Right lobe of liver (tissue), 6 donors: Measurements from ENCODE around the gene FER1L5. TPM values are rescaled to one million over a fixed set of nuclear protein-coding genes. Genes with fewer than 3 reads are reported as not detected.

Experiments used
- ATAC-seq, 4 donors: fragments of 200-7000 bp; cut with Tn5 transposase; one replicate each; pipeline ENCODE4 v1.9.1; 2020; ENCODE audit warnings: mild to moderate bottlenecking in 4 of 4, moderate library complexity in 4 of 4
- DNase-seq, 3 donors: peaks; one replicate each; pipeline ENCODE4 v3.0.0-alpha.2; 2020
- H3K27ac ChIP-seq, 3 donors: fragments of 200-600 bp; one replicate each; pipeline ENCODE4 v1.8.0; 2022
- H3K27me3 ChIP-seq, 2 donors: fragments of 200-600 bp; one replicate each; pipeline ENCODE4 v1.8.0; 2022
- H3K36me3 ChIP-seq, 4 donors: fragments of 200-600 bp; sonication (generic) in 1 of 4; one replicate each; pipeline versions ENCODE4 v1.5.1 to v1.8.0; 2017 to 2022; ENCODE audit warnings: control low read depth in 1 of 4
- H3K4me1 ChIP-seq, 4 donors: fragments of 200-600 bp; sonication (generic) in 1 of 4; one replicate each; pipeline versions ENCODE4 v1.5.1 to v1.8.0; 2017 to 2022; ENCODE audit warnings: control low read depth in 1 of 4
- H3K4me3 ChIP-seq, 3 donors: fragments of 200-600 bp; one replicate each; pipeline ENCODE4 v1.8.0; 2022
- H3K9me3 ChIP-seq, 4 donors: fragments of 200-600 bp; sonication (generic) in 1 of 4; one replicate each; pipeline versions ENCODE4 v1.5.1 to v1.8.0; 2017 to 2022; ENCODE audit warnings: control low read depth in 1 of 4
- CTCF ChIP-seq, 4 donors: fragments of 200-600 bp in 3 of 4; fragments of 450-650 bp in 1 of 4; IDR thresholded peaks; one replicate each; pipeline versions ENCODE4 v1.5.1 to v1.8.0; 2016 to 2022; ENCODE audit warnings: antibody characterized with exemption in 4 of 4, mild to moderate bottlenecking in 2 of 4
- POLR2A ChIP-seq: fragments of 450-650 bp; IDR thresholded peaks from one replicate; pipeline ENCODE4 v1.6.1; 2017; ENCODE audit warnings: antibody characterized with exemption, mild to moderate bottlenecking
- WGBS: methylation state at CpG from one replicate; pipeline ENCODE4 v1.1.6; 2018; ENCODE audit warnings: low coverage, low lambda C conversion rate; ENCODE audit not compliant: insufficient coverage; ENCODE audit errors: missing lambda C conversion rate; 5-methylcytosine and 5-hydroxymethylcytosine counted together
- intact Hi-C, 2 donors: fragments of 100-400 bp; cut with DNase I; formaldehyde crosslinking; loops; one replicate each; pipeline versions ENCODE4 v1.11.2 to v1.14.1; 2022
- total RNA-seq, 6 experiments: library from RNA; depleted of rRNA in 2 of 6; stranded (reverse); fragments of >200 nt in 2 of 6; fragmentation: NEBNext Ultra II Directional in 3 of 6; extraction: Animal tissue kit (Norgen Biotek cat#: 25700) in 3 of 6; gene quantifications; one replicate each; pipeline versions ENCODE4 v1.1.0 to v1.2.4, GENCODE V29; 2016 to 2023
- donor health status: DM: no; HTN: yes; CAD: no.
- donor health status: DM: no; HTN: no; CAD: no.
- donor health status: DM: no; HTN: no; CAD: no.
- donor health status: DM: no; HTN: yes; CAD: no.
- donor health status: DM: no; HTN: yes; CAD: no.

The FER1L5 gene
- total RNA-seq, 6 experiments from 2014 or later, result not detected

DNA sequence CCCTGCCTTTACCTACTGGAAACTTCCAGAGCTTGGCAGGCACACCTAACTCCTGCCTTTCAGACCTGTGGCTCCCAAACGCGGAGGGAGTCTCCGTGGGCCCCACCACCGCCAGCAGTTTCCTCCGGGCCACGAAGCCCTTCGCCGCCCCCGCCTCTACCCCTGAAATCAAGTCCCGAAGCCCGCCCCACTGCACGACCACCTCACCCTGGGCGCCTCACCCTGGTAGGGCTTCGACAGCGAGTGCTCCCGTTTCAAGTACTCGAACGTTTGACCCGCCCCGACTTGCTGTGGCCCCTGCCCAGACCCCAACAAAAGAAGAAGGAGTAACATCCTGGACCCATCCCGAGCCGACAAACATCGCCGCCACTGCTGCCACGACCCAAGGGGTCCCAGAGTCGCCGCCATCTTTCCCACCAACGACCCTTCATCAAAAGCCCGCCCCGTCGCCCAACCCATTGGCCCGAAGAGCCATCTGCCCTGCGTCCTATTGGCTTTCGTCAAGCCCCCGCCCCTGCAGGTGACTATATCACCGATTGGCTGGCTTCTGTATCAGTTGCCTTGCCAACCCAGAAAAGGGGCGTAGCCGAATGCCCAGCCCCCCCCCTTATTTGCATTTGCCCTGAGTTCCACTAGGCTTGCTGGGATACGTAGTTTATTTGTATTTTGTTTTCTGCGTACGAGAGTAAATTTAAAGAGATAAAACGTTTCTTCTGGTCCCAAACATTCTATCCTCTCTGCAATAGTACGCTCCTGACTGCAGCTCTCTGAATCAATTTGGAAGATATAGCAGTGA lies 97.3 kb downstream of the FER1L5 start, which contains the start of gene LMAN2L:
Gene LMAN2L (minus strand): TSS at position 432 of the 796 bp plus-strand sequence. CDS start 24 bp downstream, at position 408.
- intact Hi-C loops, result no loop called here
- H3K4me1 ChIP-seq, result peaks cover 0 to 22% (median 2%) of the 10 kb centered on the region in 4 donors

GRCh38 chr2:96747061-96747617 lies 104.6 kb downstream of the FER1L5 start:
- H3K27ac ChIP-seq, result no peak overlapping the region
- no peaks in the 10 kb centered on the region for H3K27me3 ChIP-seq
- H3K4me1 ChIP-seq, result no peaks in the 10 kb centered on the region
- ATAC-seq, result no peak
- H3K4me3 ChIP-seq, result no peak overlapping the region
- H3K9me3 ChIP-seq, result no peaks in the 10 kb centered on the region
- no peak for TF ChIP-seq POLR2A
- no peak for TF ChIP-seq CTCF (IDR thresholded peaks at IDR 0.05)
- DNase-seq, result no peak
- no peaks in the 10 kb centered on the region for H3K36me3 ChIP-seq
- 62% methylated on average over 6 of the region's 6 CpGs for WGBS
- intact Hi-C loops, result no loop called here

More for the DNA sequence above, 97.3 kb downstream of the FER1L5 start, which contains the start of gene LMAN2L:
- DNase-seq, result peak; percentile 96 to 98 (median 97)
- 2% methylated on average over 35 of the region's 43 CpGs for WGBS
- peak; percentile 37 for TF ChIP-seq POLR2A
- no peak for TF ChIP-seq CTCF (IDR thresholded peaks at IDR 0.05)
- H3K27ac ChIP-seq, result peak within 1 kb of the TSS; percentile 57 to 71 (median 64)
- H3K9me3 ChIP-seq, result no peaks in the 10 kb centered on the region
- ATAC-seq, result peak; percentile 98 to 100 (median 99)
- peak within 1 kb of the TSS; percentile 55 to 79 (median 73) for H3K4me3 ChIP-seq
- H3K36me3 ChIP-seq, result peaks cover 0 to 18% (median 2%) of the 10 kb centered on the region in 4 donors
- no peaks in the 10 kb centered on the region for H3K27me3 ChIP-seq

GRCh38 chr2:96751800-96752199 lies 109.2 kb downstream of the FER1L5 start:
- Histone ChIP-seq H3K36me3 (no peaks in the 10 kb centered on the region), H3K4me1 (no peaks in the 10 kb centered on the region), H3K27ac (no peak overlapping the region), H3K27me3 (no peaks in the 10 kb centered on the region), H3K9me3 (no peaks in the 10 kb centered on the region), H3K4me3 (no peak overlapping the region)
- no peak for ATAC-seq
- no peak for DNase-seq
- TF ChIP-seq POLR2A (no peak), CTCF (IDR thresholded peaks at IDR 0.05) (no peak)
- WGBS, result 72% methylated on average over 6 of the region's 9 CpGs
- intact Hi-C loops, result no loop called here

- TF ChIP-seq POLR2A (no peak), CTCF (IDR thresholded peaks at IDR 0.05) (no peak)
- Histone ChIP-seq H3K36me3 (no peaks in the 10 kb centered on the region), H3K27ac (no peak overlapping the region), H3K4me3 (no peak overlapping the region), H3K27me3 (no peaks in the 10 kb centered on the region), H3K4me1 (no peaks in the 10 kb centered on the region), H3K9me3 (no peaks in the 10 kb centered on the region)
- ATAC-seq, result no peak
- no peak for DNase-seq
- intact Hi-C loops, result no loop called here
- WGBS, result 67% methylated on average over 7 of the region's 7 CpGs
Observed at GRCh38 chr2:96753661-96754282, 111.2 kb downstream of the FER1L5 start.
